ENCODE data around the gene MED22. TPM values are rescaled to one million over a fixed set of nuclear protein-coding genes. Genes with fewer than 3 reads are reported as not detected.

MED22 gene
- total RNA-seq, 2 donors from 2014 or later: 50.0 to 51.2 TPM

DNA sequence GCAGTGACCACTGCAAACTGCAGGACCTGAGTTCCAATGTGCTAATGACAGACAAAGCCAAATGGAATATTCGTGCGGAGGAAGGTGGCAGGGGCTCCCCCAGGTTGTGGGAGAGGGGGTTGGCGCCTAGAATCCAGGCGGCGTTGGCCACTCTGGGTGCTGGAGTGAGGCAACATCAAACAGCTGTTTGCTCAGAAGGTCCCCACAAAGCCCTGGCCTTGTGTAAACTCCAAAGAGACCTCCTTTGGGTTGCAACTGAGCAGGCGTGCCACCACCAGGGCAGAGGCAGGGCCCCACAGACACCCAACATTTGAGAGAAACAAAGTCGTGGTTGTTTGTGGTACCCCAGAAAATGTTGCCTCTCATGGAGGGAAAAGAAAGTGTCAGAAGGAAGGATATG lies 42.8 kb upstream of the MED22 start:
- DNase-seq (ENCODE audit: low spot score): no peak
- no peaks in the 10 kb centered on the region for H3K27me3 ChIP-seq (replicated peaks; ENCODE audit: insufficient read depth)
- no peak overlapping the region for H3K4me3 ChIP-seq
- TF ChIP-seq, protein P1, sequence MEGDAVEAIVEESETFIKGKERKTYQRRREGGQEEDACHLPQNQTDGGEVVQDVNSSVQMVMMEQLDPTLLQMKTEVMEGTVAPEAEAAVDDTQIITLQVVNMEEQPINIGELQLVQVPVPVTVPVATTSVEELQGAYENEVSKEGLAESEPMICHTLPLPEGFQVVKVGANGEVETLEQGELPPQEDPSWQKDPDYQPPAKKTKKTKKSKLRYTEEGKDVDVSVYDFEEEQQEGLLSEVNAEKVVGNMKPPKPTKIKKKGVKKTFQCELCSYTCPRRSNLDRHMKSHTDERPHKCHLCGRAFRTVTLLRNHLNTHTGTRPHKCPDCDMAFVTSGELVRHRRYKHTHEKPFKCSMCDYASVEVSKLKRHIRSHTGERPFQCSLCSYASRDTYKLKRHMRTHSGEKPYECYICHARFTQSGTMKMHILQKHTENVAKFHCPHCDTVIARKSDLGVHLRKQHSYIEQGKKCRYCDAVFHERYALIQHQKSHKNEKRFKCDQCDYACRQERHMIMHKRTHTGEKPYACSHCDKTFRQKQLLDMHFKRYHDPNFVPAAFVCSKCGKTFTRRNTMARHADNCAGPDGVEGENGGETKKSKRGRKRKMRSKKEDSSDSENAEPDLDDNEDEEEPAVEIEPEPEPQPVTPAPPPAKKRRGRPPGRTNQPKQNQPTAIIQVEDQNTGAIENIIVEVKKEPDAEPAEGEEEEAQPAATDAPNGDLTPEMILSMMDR (IDR thresholded peaks at IDR 0.05): no peak
- no peaks in the 10 kb centered on the region for H3K4me1 ChIP-seq (ENCODE audit: control insufficient read depth in 1 of 2, low read depth in 2 of 2)
- H3K27ac ChIP-seq: no peak overlapping the region
- H3K36me3 ChIP-seq: no peaks in the 10 kb centered on the region
- no peak for ATAC-seq (ENCODE audit: insufficient number of reproducible peaks, low FRiP score, low read depth)
- no peaks in the 10 kb centered on the region for H3K9me3 ChIP-seq

DNA sequence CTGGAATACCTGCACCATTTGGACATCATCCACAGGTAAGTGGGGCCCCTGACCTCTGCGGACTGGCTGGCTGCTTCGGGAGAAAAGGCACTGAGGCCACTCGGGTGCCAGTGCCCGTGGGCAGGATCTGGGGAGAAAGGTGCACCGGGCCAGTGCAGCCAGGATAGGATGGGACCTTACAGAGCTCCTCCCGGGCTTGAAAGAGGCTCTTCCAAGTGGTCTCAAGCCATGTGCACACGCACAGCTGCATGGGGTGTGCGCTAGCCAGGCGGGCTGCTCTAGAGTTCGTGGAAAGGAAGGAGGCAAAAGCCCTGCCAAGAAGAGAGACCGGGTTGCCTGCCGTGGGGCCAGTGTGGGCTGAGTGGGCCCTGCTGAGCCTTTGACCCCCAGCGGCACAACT lies 41.6 kb upstream of the MED22 start:
- DNase-seq (ENCODE audit: low spot score) (no peak), ATAC-seq (ENCODE audit: insufficient number of reproducible peaks, low FRiP score, low read depth) (no peak)
- H3K27ac ChIP-seq: no peak overlapping the region
- no peaks in the 10 kb centered on the region for H3K27me3 ChIP-seq (replicated peaks; ENCODE audit: insufficient read depth)
- no peak overlapping the region for H3K4me3 ChIP-seq
- no peaks in the 10 kb centered on the region for H3K9me3 ChIP-seq
- H3K36me3 ChIP-seq: no peaks in the 10 kb centered on the region
- no peaks in the 10 kb centered on the region for H3K4me1 ChIP-seq (ENCODE audit: control insufficient read depth in 1 of 2, low read depth in 2 of 2)
- TF ChIP-seq, protein P1 (IDR thresholded peaks at IDR 0.05): no peak

DNA sequence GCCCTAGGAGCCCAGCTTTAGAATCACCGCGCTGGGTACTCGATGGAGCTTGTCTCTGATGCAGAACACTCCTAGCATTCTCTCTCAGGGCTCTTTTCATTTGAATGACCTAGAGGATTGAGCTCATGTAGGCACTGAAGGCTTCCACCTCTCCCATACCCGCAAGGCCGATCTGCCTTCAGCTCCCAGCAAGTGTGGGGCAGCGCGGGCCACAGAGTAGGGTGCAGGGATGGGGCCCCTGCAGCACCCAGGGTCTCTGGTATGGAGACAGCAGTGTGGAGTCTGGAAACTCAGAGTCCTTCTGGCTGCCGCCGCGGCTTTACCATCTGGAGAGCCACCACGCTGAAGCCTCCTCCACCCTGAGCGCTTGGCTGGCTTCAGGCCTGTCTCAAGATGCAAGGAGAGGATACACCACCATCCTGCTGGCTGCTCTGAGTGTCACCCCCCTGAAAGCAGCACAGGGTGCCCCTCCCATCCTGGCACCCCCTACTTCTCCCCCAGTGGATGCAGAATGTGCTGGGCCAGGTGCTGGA lies 41.2 kb upstream of the MED22 start:
- Histone ChIP-seq H3K4me1 (ENCODE audit: control insufficient read depth in 1 of 2, low read depth in 2 of 2) (no peaks in the 10 kb centered on the region), H3K9me3 (no peaks in the 10 kb centered on the region), H3K27ac (no peak overlapping the region), H3K27me3 (replicated peaks; ENCODE audit: insufficient read depth) (no peaks in the 10 kb centered on the region), H3K36me3 (no peaks in the 10 kb centered on the region), H3K4me3 (no peak overlapping the region)
- ATAC-seq (ENCODE audit: insufficient number of reproducible peaks, low FRiP score, low read depth) (no peak), DNase-seq (ENCODE audit: low spot score) (no peak)
- TF ChIP-seq, protein P1 (IDR thresholded peaks at IDR 0.05): no peak

DNA sequence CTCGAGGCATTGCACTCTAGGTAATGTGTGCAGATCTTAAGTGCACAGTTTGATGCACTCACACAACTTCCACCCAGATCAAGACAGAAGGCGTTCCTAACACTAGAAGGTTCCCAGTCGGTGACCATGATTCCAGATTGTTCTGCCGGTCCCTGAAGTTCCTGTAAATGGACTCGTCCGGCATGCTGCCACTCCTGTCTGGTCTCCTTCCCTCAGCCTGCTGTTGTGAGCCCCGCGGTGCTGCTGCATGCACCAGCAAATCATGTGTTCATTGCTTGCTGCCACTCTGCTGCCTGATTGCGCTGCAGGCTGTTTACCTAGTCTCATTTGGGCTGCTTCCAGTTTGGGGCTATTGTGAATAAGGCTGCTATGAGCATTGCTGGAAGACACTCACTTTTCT lies 39.7 kb upstream of the MED22 start:
- no peak for ATAC-seq (ENCODE audit: insufficient number of reproducible peaks, low FRiP score, low read depth)
- H3K27ac ChIP-seq: no peak overlapping the region
- DNase-seq (ENCODE audit: low spot score): no peak
- no peaks in the 10 kb centered on the region for H3K9me3 ChIP-seq
- H3K27me3 ChIP-seq (replicated peaks; ENCODE audit: insufficient read depth): no peaks in the 10 kb centered on the region
- no peak overlapping the region for H3K4me3 ChIP-seq
- H3K4me1 ChIP-seq (ENCODE audit: control insufficient read depth in 1 of 2, low read depth in 2 of 2): no peaks in the 10 kb centered on the region
- no peaks in the 10 kb centered on the region for H3K36me3 ChIP-seq
- TF ChIP-seq, protein P1 (IDR thresholded peaks at IDR 0.05): no peak

DNA sequence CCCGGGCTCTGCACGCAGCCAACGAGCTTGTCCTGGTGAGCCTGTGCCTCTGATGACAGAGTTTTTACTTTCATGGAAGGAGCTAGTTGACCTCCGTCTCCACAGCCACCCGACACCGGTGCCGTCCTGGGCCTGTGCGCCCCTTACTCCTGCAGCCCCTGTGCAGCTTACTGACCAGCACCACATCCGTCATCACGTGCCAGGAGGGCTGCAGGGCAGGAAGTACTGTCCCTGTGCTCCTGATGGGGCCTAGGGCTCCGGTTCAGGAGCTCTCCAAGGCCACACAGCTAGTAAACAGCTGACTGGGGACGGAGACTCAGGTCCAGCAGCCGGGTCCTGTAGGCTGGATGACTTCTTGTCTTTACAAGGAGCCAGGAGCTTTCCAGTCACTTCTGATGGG lies 38.4 kb upstream of the MED22 start:
- Histone ChIP-seq H3K9me3 (no peaks in the 10 kb centered on the region), H3K27ac (no peak overlapping the region), H3K4me1 (ENCODE audit: control insufficient read depth in 1 of 2, low read depth in 2 of 2) (no peaks in the 10 kb centered on the region), H3K36me3 (no peaks in the 10 kb centered on the region), H3K27me3 (replicated peaks; ENCODE audit: insufficient read depth) (no peaks in the 10 kb centered on the region), H3K4me3 (no peak overlapping the region)
- no peak for ATAC-seq (ENCODE audit: insufficient number of reproducible peaks, low FRiP score, low read depth)
- TF ChIP-seq, protein P1 (IDR thresholded peaks at IDR 0.05): no peak
- no peak for DNase-seq (ENCODE audit: low spot score)
